ENCODE measurements around the gene PRKG1. TPM values are rescaled to one million over a fixed set of nuclear protein-coding genes. Genes with fewer than 3 reads are reported as not detected.
A peak's percentile ranks its signal among the peaks of the same experiment; 100 is the strongest.

The PRKG1 gene
- total and polyA plus RNA-seq, 2 of the 8 experiments (the other 6 are each of a cell fraction or from before 2014, with no cell fraction given) = 4.2 to 15.2 TPM

DNA sequence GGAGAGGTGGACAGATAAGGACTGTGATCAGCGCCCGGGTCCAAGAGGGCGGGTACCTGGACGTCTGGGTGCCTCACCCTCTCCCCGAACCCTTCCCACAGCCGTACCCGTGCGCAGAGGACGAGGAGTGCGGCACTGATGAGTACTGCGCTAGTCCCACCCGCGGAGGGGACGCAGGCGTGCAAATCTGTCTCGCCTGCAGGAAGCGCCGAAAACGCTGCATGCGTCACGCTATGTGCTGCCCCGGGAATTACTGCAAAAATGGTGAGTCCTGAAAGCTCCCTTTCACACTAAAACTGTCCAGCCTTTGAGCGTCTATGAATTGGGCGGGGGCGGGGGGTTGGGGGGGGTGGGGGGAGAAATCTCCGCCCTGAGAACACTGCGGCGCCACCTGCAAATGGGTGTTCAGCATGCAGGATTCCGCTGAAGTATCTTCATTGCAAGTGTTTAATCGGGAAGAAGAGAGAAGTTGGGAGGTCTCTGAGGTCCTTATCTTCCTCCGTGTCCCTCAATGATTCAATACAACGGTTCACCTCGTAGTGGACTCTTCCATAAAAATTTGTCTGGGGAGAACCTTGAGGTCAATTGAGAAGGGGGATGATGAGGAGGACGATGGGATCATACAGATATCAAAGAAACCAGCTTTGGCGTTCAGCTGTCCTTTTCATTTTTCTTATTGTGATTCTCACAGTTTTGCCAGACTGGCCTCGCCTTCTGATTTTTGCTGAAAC lies 1240.7 kb downstream of the PRKG1 start:
- no peaks in the 10 kb centered on the region for H3K79me1 ChIP-seq (ENCODE audit: low read depth, low read length)
- no peak overlapping the region for H3K4ac ChIP-seq (replicated peaks; ENCODE audit: insufficient read length, low read depth, low read length)
- no peak overlapping the region for H2AK5ac ChIP-seq (ENCODE audit: low read depth, low read length)
- DNase-seq (ENCODE audit: low read depth in 1 of 2, low spot score in 2 of 2) (no peak), FAIRE-seq (no peak)
- peaks cover 4% of the 10 kb centered on the region; the same call in 1 of the 2 replicates for H3K23me2 ChIP-seq (ENCODE audit: low read depth, low read length)
- no peak overlapping the region for H2BK5ac ChIP-seq (ENCODE audit: low read depth, low read length)
- peaks cover 40 to 67% (median 56%) of the 10 kb centered on the region in 4 experiments for H3K27me3 ChIP-seq (replicated peaks in 1 of 4; ENCODE audit: control insufficient read depth in 3 of 4, extremely low read depth in 1 of 4, insufficient read depth in 3 of 4, low read length in 3 of 4)
- ChIA-PET POLR2A (ENCODE audit: partially characterized antibody) (interaction anchor here (1.3 kb wide), 1 partner anchor 14 kb away, joined by 3 read pairs; no protein-coding TSS in a partner anchor), CTCF (ENCODE audit: partially characterized antibody) (interaction anchor here (0.6 to 9.2 kb wide), 15 partner anchors 11 to 252 kb away, joined by 3 to 136 read pairs (median 4); no protein-coding TSS in a partner anchor)
- H3K23ac ChIP-seq (ENCODE audit: insufficient read length) = no peak overlapping the region
- no peak overlapping the region for H3K56ac ChIP-seq (replicated peaks; ENCODE audit: insufficient read length, low read depth, low read length)
- no peaks in the 10 kb centered on the region for H3K36me3 ChIP-seq (ENCODE audit: control insufficient read depth in 2 of 4, insufficient read depth in 4 of 4, low read length in 3 of 4)
- H4K5ac ChIP-seq (ENCODE audit: insufficient read length, low read depth, low read length) = no peak overlapping the region
- H4K91ac ChIP-seq (replicated peaks; ENCODE audit: insufficient read length, low read length) = no peak overlapping the region
- no peak overlapping the region for H4K8ac ChIP-seq (ENCODE audit: extremely low read depth, insufficient read depth, low read length)
- no peak overlapping the region for H3K14ac ChIP-seq (ENCODE audit: insufficient read length)
- H2BK12ac ChIP-seq (ENCODE audit: low read depth, low read length) = no peak overlapping the region
- H2BK15ac ChIP-seq (ENCODE audit: low read length) = no peak overlapping the region
- H4K20me1 ChIP-seq (replicated peaks in 1 of 2; ENCODE audit: control insufficient read depth in 1 of 2, insufficient read depth in 2 of 2, low read length in 2 of 2) = peaks cover 0 to 2% of the 10 kb centered on the region in 2 experiments
- no peaks in the 10 kb centered on the region for H3K9me3 ChIP-seq (ENCODE audit: insufficient read depth in 2 of 2, low read depth in 1 of 2, low read length in 1 of 2)
- no peak overlapping the region for H3K27ac ChIP-seq (ENCODE audit: low read depth, low read length)
- H3K4me2 ChIP-seq (ENCODE audit: insufficient read depth in 1 of 2, low read depth in 2 of 2, low read length in 2 of 2) = peak overlapping the region; percentile 78 to 87
- peak overlapping the region; percentile 3 to 71 (median 62); a peak in 7 of 8 replicates for H3K4me3 ChIP-seq (ENCODE audit: extremely low read depth in 1 of 4, insufficient read depth in 2 of 4, low read depth in 3 of 4, low read length in 4 of 4)
- no peaks in the 10 kb centered on the region for H3K79me2 ChIP-seq (ENCODE audit: control insufficient read depth in 1 of 2, insufficient read depth in 2 of 2, low read length in 2 of 2)
- H2AFZ ChIP-seq (ENCODE audit: low read length) = 0 out of 2 replicates have a peak overlapping the region, but pooled peaks have one; percentile 2
- no peak overlapping the region for H3K9ac ChIP-seq (replicated peaks in 1 of 4; ENCODE audit: extremely low read depth in 1 of 4, low read depth in 3 of 4, low read length in 3 of 4)
- no peak overlapping the region for H3K18ac ChIP-seq (ENCODE audit: extremely low read depth, low read length)
- no peak overlapping the region for H2BK120ac ChIP-seq (replicated peaks; ENCODE audit: low read depth, low read length)
- H3K4me1 ChIP-seq (replicated peaks in 1 of 4; ENCODE audit: control insufficient read depth in 3 of 4, insufficient read depth in 4 of 4, low read length in 3 of 4) = peaks cover 4 to 8% (median 6%) of the 10 kb centered on the region in 4 experiments; a peak in 6 of 7 replicates
- H2BK20ac ChIP-seq (ENCODE audit: low read length) = no peak overlapping the region
- WGBS, 2 experiments (ENCODE audit: extremely low coverage in 1 of 2, insufficient coverage in 1 of 2, insufficient read length in 1 of 2, insufficient replicate concordance in 2 of 2, low coverage in 1 of 2, low lambda C conversion rate in 2 of 2, missing lambda C conversion rate in 1 of 2) = 28% methylated on average over 33 of the region's 36 CpGs; no CpG with 5 or more reads in 1 of the 2 experiments
- TF ChIP-seq, protein P1, sequence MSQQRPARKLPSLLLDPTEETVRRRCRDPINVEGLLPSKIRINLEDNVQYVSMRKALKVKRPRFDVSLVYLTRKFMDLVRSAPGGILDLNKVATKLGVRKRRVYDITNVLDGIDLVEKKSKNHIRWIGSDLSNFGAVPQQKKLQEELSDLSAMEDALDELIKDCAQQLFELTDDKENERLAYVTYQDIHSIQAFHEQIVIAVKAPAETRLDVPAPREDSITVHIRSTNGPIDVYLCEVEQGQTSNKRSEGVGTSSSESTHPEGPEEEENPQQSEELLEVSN (IDR thresholded peaks at IDR 0.05) = no peak
- TF ChIP-seq SAP30 (IDR thresholded peaks at IDR 0.05; ENCODE audit: insufficient read depth, insufficient replicate concordance, low read length) (no peak), EGR1 (IDR thresholded peaks at IDR 0.05; ENCODE audit: borderline replicate concordance, low read depth, low read length) (no peak)

All from H1 (cell line).